NK-92 treated with Interleukin-12 subunit alpha and Interleukin-12 subunit beta, amount 100 ng/mL, for 24 hours (cell line): Measurements from ENCODE around the gene RBMX.
"Not testable (repeated sequence)": the region's sequence is repeated elsewhere in the genome, so short reads cannot be mapped to it uniquely, and the experiment has no call there.

Experiments
- DNase-seq: peaks from one replicate; lab custom pipeline; 2025; lab: John Stamatoyannopoulos, UW

Gene RBMX

DNA sequence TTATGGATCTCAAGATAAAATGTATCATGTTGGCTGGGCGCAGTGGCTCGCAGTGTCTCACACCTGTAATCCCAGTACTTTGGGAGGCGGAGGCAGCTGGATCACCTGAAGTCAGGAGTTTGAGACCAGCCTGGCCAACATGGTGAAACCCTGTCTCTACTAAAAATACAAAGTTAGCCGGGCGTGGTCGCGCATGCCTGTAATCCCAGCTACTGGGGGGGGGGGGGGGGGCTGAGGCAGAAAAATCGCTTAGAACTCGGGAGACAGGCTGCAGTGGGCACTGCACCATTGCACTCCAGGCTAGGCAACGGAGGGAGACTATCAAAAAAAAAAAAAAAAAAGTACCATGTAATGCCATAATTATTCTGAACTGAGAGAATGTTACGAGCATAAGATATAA, 2.1 kb downstream of the RBMX start:
- no peak for DNase-seq

DNA sequence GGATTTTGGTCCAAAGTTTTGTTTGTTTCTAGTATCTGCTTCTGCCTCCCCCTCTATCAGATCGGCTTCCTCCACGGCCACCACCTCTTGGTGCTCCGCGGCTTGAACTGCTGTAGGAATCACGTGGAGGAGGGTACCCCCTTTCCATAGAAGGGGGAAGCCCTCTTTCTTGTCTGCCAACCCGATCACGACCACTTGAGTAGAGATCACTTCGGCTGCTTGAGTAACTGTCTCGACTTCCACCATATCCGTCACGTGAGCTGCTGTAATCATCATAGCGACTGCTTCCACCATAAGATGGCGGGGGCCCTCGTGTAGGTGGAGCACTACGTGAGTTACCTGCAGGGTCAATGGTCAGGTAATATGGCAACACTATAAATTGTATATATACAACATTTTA, 6.4 kb downstream of the RBMX start:
- not testable (repeated sequence) for DNase-seq

DNA sequence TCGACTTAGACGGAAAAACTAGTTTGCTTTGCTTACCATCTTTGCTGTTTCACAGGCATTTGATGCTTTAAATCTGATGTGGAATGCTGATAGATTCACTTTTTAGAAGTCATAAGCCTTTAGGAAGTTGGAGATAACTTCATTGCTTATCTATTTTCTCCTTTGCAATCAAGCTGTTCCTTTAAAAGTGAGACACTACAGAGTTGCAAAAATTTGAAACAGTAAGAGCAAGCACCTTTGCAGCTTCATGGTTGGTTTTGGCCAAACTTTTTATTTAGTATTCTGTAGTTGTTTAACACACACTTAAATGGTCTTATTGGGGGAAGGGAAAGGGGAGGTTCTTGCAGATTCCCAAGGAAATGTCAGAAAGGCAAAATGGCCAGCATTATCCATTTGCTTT, 7.3 kb downstream of the RBMX start:
- not testable (repeated sequence) for DNase-seq

DNA sequence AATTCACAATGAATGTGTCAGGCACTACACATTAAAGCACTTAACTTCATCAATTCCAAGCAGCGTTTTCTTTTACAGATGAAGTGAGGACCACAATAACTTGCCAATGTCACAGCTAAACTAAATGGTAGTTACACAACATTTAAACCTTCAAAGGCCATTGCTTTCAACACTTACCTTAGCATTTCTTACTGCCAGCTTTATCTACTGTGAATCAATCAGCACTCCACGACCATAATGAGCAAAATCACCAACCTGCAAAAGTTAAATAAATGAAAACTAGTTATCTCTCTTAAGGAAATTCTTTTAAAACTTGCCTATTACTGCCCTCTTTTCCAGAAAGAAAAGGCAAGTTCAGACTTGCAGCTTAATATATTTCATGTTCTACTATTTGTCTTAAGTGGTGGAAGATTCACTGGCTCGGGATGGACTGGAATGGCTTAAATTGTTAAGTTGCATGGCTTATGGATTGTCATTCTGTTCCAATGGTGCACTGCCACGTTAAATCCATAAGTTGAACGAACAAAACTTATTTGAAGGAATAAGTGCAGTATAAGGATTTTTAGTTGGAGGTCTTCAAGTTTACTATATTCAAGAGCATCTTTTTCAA, 8.3 kb downstream of the RBMX start:
- no peak for DNase-seq

DNA sequence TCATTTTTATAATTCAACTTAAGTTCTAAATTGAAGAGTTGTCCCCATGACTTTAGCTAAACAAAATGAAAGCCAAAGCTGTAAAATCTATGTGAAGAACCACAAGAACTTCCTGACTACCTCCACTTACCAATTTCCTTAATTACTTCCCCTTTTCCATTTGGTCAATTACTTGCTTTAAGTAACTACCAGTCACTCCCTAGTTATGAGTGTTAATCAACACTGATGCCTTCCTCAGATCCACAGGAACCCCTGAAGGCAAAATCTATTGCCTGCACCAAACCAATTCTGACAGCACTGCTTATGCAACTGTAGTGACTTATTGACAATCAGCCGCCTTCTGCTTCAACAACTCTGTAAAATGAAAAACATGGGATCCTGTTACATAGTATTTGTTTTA, 10.5 kb downstream of the RBMX start:
- DNase-seq, result no peak

DNA sequence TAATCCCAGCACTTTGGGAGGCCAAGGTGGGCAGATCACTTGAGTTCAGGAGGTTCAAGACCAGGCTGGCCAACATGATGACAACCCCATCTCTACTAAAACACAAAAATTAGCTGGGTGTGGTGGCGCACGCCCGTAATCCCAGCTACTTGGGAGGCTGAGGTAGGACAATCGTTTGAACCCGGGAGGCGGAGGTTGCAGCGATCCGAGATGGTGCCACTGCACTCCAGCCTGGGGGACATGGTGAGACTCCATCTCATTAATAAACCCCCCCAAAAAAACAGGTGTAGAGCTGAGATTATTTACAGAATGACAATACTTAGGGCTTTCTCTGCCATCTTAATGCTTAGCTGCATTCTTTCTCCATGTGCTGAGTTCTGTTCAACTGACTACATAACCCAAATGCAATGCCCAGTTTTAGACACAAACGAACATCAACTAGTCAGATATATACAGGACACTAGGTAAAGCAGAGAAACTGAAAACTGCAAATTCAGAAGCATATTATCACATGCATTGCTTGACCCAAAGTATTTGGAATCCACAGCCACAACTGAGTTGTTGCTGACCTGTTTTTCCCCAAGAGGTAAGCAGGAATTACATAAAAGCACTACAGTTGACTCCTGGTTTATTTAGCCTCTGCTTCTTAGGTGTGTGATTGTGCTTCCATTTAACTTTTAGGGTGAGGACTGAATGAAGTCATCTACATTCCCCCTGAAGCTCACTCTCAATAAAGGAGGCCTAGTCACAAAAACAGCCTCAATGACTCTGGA, 12.1 kb downstream of the RBMX start:
- DNase-seq, result no peak

DNA sequence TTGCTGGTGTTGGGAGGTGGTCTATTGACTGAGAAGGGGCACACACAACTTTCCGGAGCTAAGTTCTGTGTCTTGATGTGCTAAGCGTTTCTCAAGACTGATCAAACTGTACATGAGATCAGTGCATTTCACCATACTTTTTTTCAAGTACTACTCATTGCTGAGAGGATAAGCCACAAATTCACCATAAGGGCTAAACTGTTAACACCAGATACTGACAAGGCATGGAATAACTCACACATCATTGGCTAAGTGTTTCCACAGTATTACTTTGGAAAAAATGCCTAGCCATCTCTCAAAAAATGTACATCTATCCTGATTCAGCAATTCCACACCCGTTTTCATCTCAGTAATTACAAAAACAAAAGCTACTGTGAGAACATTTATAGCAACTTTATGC, 13.0 kb downstream of the RBMX start:
- no peak for DNase-seq

DNA sequence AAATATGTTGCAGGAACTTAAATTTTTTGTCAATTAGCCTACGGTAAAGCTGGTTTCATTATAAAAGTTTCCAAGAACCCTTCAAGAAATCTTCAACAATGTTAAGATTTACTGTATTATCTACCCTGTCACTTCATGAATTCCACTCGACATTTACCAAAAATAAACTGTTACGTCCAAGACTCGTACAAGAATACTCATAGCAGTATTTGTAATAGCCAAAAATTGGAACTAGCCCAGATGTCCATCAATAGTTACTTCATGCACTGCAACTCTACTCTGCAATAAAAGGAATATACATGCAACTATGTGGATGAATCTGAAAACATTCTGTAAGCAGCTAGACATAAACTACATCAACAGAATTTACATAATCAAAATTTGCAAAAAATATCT, 13.4 kb downstream of the RBMX start:
- no peak for DNase-seq

DNA sequence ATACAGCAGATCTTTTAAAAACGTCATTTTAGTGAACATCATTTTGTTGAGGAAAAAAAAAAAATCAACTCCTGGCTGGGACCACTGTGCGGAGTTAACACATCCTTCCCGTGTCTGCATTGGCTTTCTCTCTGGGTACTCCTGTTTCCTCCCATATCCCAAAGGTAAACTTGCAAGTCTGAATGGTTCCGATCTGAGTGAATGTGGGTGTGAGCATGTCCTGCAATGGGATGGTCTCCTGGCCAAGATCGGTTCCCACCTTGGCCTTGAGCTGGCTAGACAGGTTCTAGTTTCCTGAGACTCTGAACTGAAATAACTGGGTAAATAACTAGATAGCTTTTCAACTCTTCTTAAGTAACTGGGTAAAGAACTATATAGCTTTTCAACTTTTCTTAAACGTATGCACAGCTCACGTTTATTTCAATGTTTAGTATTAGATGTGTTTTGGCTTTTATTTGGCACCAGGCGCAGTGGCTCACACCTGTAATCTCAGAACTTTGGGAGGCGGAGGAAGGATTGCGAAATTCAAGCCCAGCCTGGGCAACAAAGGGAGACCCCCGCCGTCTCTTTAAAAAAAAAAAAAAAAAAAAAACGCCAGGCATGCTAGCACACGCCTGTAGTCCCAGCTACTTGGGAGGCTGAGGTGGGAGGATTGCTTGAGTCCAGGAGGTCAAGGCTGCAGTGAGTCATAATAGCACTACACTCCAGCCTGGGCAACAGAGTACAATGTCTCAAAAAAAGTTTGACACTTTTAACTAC, 14.0 kb downstream of the RBMX start:
- DNase-seq, result no peak

DNA sequence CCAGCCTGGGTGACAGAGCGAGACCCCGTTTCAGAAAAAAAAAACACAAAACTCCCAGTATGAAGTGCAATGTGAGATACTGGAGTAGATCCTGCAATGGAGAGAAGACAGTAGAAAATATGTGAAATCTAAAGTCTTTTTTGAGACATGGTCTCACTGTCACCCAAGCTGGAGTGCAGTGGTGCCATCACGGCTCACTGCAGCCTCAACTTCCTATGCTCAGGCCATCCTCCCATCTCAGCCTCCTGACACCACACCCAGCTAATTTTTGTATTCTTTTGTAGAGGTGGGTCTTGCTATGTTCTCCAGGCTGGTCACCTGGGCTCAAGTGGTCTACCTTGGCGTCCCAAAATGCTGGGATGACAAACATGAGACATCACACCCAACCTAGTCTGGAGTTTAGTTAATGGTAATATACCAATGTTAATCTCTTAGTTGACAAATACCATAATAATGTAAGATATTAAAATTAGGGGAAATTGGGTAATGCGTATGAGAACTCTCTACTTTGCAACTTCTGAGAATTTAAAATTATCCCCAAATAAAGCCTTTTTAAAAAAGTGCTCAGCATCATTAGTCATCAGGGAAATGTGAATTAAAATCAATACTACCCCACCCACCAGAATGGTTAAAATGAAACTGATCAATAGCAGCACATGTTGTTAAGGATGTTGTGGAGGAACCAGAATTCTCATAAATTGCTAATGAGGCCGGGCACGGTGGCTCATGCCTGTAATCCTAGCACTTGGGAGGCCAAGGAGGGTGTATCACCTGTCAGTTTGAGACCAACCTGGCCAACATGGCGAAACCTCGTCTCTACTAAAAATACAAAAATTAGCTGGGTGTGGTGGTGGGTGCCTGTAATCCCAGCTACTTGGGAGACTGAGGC, 15.0 kb downstream of the RBMX start:
- no peak for DNase-seq

DNA sequence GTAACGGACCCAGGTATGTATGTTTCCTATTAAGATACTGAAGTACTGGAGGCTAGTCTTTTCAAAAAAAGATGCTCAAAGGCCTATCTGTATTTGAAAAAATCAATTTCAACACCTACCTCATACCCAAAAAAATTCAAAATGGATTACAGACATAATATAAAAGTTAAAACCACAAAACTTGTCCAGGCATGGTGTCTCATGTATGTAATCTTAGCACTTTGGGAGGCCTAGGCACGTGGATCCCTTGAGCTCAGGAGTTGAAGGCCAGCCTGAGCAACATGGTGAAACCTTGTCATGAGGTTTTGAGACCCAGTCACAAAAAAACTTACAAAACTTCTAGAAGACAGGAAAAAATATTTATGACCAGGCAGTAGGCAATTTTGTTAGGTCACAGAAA, 16.7 kb downstream of the RBMX start:
- DNase-seq, result no peak

DNA sequence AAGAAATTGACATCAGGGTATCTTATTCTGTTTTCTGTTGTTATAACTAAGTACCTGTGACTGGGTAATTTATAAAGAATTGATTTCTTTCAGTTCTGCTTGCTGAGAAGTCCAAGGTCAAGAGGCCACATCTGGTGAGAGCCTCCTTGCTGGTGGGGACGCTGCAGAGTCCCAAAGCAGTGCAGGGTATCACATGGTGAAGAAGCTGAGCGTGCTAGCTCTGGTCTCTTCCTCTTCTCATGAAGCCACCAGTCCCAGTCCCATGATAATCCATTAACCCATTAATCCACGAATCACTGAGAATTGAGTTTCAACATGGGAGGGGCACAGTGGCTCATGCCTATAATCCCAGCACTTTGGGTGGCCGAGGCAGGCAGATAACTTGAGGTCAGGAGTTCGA, 18.0 kb downstream of the RBMX start:
- DNase-seq, result no peak

DNA sequence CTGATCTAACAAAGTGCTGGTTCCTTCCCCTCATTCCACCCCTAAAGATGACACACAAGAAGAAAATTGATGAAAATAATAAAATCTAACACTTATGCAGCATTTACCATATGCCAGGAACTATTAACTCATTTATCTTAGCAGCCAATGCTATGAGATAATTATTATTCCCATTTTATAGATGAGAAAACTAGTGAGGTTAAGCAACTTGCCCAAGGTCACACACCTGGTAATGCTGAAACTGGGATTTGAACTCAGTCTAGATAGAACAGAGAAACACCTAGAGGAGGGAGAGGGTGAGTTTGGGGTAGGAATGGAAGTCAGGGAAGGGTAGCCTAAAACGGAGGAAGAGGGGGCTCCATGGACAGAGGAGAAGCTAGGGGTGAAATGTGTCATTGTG, 18.6 kb downstream of the RBMX start:
- no peak for DNase-seq

DNA sequence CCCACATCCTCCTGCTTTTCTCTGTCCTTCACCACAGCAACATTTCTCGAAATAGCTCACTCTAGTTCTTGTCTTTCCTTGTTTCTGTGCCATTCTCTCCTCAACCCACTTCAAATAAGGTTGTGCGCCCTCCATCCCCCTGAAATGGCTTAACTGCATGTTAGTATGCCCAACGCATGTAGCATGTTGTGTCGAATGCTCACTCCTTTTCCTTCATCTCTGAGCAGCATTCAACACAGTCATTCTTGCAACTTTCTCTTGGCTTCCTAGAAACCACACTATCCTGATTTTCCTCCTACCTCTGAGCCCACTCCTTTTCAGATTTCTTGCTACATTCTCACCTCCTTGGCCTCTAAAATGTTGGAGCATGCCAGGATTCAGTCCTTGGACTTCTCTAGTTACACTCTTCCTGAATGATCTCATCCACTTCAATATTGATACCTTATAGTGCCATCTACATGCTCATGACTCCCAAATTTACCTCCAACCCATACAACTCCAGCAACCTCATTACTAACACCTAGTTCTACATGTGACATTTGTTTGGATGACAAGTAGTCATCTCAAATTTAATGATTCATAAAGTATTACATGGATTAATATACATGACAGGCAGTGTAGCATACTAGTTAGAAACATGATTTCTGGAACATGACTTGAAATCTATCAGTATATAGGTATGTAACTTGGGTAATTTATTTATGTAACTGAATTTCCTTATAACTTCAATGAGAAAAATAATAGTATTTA, 22.3 kb downstream of the RBMX start:
- no peak for DNase-seq

DNA sequence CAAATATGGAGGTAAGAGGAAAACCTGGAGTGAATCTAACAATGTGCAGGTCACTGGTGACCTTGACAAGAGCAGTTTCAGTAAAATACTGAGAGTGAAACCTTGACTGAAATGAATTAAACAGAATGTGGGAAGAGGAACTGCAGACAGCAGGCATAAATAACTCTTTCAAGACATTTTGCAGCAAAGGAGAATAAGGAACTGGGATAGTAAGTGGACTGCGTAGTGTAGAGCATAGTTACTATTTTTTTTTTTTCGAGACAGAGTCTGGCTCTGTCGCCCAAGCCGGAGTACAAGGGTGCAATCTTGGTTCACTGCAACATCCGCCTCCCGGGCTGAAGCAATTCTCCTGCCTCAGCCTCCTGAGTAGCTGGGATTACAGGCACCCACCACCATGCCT, 24.0 kb downstream of the RBMX start:
- no peak for DNase-seq

DNA sequence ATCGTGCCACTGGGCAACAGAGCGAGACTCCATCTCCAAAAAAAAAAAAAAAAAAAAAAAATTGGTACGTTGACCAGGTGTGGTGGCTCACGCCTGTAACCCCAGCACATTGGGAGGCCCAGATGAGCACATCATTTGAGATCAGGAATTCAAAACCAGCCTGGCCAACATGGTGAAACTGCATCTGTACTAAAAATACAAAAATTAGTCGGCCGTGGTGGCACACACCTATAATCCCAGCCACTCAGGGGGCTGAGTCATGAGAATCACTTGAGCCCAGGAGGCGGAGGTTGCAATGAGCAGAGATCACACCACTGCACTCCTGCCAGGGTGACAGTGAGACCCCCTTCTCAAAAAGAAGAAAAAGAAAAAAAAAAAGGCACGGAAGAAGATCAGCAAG, 24.5 kb downstream of the RBMX start:
- DNase-seq, result no peak

DNA sequence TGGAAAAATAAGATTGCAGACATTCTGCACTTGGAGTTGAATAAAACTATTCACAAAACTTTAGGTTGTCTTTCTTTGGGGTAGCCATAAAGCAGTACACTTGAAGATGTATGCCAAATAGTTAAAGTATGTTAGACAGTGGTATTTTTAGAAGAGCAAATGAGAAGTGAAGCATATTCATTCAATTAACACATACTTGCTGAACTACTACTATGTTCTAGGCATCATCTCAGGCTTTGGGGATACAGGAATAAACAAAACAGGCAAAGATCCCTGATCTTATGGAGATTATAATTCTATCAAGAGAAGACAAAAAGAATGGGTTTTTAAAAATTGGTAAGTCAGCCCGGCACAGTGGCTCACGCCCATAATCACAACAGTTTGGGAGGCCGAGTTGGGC, 29.0 kb downstream of the RBMX start:
- DNase-seq, result no peak

DNA sequence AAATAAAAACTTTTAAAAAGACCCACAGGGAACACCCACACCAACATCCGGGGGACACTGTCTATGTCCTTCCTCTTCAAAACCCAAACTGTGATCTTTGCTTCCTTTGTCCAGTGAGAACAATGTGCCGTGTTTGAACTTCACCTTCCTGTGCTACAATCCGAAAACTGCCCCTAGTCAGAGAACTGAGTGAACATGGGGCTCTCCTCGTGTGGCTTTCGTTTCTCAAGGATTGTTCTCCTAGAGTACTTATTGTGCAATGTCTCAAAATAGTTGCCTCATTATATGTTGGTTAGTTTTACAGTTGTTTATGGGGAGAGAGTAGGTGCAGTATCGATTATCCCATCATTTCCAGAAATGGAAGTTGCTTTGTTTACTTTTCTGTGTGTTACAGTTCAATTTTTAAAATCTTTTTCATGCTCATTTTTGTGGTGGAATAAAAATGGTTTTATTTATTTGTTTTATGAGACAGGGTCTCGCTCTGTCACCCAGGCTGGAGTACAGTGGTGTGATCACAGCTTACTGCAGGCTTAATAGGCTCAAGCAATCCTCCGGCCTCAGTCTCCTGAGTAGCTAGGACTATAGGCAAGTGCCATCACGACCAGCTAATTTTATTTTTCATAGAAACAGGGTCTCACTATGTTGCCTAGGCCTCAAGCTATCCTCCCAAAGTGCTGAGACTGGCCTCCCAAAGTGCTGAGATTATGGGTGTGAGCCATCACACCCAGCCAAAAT, 29.9 kb downstream of the RBMX start:
- DNase-seq, result no peak

DNA sequence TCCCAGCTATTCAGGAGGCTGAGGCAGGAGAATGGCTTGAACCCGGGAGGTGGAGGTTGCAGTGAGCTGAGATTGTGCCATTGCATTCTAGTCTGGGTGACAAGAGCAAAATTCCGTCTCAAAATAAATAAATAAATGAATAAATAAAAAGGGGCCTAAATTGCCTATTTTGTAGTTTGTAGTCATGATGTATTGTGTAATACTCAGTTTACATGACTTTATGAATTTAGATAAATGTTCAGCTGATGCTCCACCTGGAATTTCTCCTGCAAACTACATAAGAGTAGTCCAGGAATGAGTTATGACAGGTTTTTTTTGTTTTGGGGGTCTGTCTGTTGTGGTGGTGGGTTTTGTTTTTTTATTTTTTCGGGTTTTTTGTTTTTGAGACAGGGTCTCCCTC, 31.1 kb downstream of the RBMX start:
- DNase-seq, result no peak

DNA sequence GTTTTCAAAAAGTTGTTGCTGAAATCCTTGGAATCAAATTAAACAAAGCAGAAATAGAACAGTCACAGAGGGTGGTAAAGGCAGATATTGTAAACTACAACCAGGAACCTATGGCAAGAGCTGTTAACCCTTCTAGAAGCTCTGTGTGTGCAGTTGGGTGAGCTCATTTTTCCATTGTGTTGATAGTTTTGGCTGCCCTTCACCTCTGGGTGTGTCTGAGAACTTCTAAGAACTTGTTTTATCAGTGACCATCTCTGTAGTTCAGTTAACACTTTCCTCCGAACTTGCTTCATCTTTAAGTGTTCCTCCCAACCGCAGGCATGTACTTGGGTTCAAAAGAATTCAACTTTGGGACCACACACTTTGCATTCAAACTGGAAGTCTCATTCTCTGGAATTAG, 32.7 kb downstream of the RBMX start:
- DNase-seq, result no peak

DNA sequence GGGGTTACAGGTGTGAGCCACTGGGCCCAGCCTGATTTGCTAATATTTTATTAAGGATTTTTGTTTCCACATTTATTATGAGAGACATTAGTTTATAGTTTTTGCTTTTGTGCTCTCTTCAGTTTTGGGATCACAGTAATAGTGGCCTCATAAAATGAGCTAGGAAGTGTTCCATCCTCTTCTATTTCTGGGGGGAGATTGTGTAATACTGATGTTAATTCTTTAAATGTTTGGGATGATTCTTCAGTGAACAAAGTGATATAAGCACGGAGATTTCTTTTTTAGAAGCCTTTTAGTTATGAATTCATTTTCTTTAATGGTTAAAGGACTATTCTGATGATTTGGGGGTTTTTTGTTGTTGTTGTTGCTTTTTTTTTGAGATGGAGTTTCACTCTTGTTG, 41.3 kb downstream of the RBMX start:
- DNase-seq, result no peak
